ENCODE results near the gene GIGYF2.

GIGYF2 gene

GRCh38 chr2:232870766-232871371, 173.7 kb downstream of the GIGYF2 start:
- no peak for FAIRE-seq

GRCh38 chr2:232871418-232871834, 174.3 kb downstream of the GIGYF2 start:
- FAIRE-seq: no peak

GRCh38 chr2:232871835-232872736, 175.0 kb downstream of the GIGYF2 start:
- FAIRE-seq: no peak

- no peak for FAIRE-seq
Measured at GRCh38 chr2:232872826-232873225, 175.7 kb downstream of the GIGYF2 start.

GRCh38 chr2:232873292-232873908, 176.3 kb downstream of the GIGYF2 start:
- no peak for FAIRE-seq

- no peak for FAIRE-seq
Measured at GRCh38 chr2:232873909-232874641, 176.9 kb downstream of the GIGYF2 start.

GRCh38 chr2:232874677-232875223, 177.6 kb downstream of the GIGYF2 start:
- no peak for FAIRE-seq

- no peak for FAIRE-seq
Measured at GRCh38 chr2:232875256-232876121, 178.4 kb downstream of the GIGYF2 start.

- FAIRE-seq: no peak
Measured at GRCh38 chr2:232876161-232876977, 179.2 kb downstream of the GIGYF2 start.

- no peak for FAIRE-seq
Measured at GRCh38 chr2:232876978-232877441, 179.9 kb downstream of the GIGYF2 start.

- no peak for FAIRE-seq
Measured at GRCh38 chr2:232877940-232878511, 180.9 kb downstream of the GIGYF2 start.

GRCh38 chr2:232878855-232879617, 181.9 kb downstream of the GIGYF2 start:
- no peak for FAIRE-seq

GRCh38 chr2:232879618-232880494, 182.7 kb downstream of the GIGYF2 start:
- no peak for FAIRE-seq

- no peak for FAIRE-seq
Measured at GRCh38 chr2:232880764-232881351, 183.7 kb downstream of the GIGYF2 start.

GRCh38 chr2:232882085-232882484, 185.0 kb downstream of the GIGYF2 start:
- FAIRE-seq: no peak

- FAIRE-seq: no peak
Measured at GRCh38 chr2:232882505-232883115, 185.5 kb downstream of the GIGYF2 start.

- FAIRE-seq: no peak
Measured at GRCh38 chr2:232883116-232883721, 186.1 kb downstream of the GIGYF2 start.

All from G401.6 (cell line).